ENCODE data around the gene AKR7A3.

DNA sequence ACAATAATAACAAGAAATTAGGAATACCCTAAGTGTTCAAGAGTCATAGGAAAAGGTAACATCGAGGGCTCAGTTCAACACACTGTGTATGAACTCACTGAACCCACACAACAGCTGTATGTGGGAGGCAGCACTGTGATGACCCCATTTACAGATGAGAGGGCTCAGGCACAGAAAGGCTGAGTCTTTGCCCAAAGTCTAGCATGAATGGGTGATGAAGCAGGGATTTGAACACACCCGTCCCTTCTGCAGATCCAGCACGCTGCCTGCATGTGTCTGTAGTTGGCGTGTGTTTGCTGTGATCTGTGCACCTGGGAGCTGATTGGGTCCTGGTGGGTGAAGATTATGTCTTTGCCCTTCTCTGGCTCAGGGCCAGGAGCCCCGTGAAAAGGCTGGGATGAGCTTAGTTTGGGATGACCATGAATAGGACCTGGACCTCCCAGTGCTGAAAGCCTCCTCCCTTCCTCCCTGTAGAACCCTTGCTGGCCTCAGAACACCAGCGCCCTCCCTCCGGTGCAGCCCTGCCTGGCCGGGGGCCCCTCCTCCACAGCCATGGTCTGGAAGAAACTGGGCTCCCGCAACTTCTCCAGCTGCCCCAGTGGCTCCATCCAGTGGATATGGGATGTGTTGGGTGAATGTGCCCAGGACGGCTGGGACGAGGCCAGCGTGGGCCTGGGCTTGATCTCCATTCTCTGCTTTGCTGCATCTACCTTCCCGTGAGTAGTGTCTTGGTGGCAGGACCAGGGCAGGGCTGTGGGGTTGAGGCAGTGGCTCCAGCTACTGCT is 28.7 kb upstream of the AKR7A3 start:
- TF ChIP-seq POLR2A (IDR thresholded peaks at IDR 0.05; ENCODE audit: low read depth, low read length) (no peak), POLR2AphosphoS5 (IDR thresholded peaks at IDR 0.05; ENCODE audit: low read depth, low read length) (no peak), TAF1 (IDR thresholded peaks at IDR 0.05; ENCODE audit: borderline replicate concordance, low read depth, low read length) (no peak)
